Measurements from ENCODE around the gene RNF212B.

RNF212B gene

GRCh38 chr14:23245282-23245681 lies 7.5 kb downstream of the RNF212B start:
- no peak for TF ChIP-seq ZNF394 (tag by site-specific recombination; IDR thresholded peaks at IDR 0.05; ENCODE audit: borderline replicate concordance)
- no peak for TF ChIP-seq ZNF580 (tag by site-specific recombination; IDR thresholded peaks at IDR 0.05)
- TF ChIP-seq GFI1B (tag by site-specific recombination; IDR thresholded peaks at IDR 0.05), result no peak
- TF ChIP-seq ZNF514 (tag by site-specific recombination; IDR thresholded peaks at IDR 0.05), result no peak
- TF ChIP-seq ZNF610 (tag by site-specific recombination; IDR thresholded peaks at IDR 0.05; ENCODE audit: borderline replicate concordance), result no peak
- no peak for TF ChIP-seq GLIS1 (tag by site-specific recombination; IDR thresholded peaks at IDR 0.05)
- Histone ChIP-seq H3K4me3 (ENCODE audit: low read depth, low read length) (no peak overlapping the region), H3K9me3 (ENCODE audit: control insufficient read depth, insufficient read depth, low read depth, low read length) (no peaks in the 10 kb centered on the region), H3K4me1 (ENCODE audit: control insufficient read depth, insufficient read depth, low read length) (no peaks in the 10 kb centered on the region), H3K36me3 (ENCODE audit: control insufficient read depth in 2 of 2, insufficient read depth in 1 of 2, low read length in 2 of 2) (no peaks in the 10 kb centered on the region), H3K27ac (ENCODE audit: extremely low read depth, low read depth, low read length) (no peak overlapping the region)
- CTCF ChIA-PET, result interaction anchor here (1.0 kb wide), 1 partner anchor 124 kb away, joined by 3 read pairs; no protein-coding TSS in a partner anchor
- POLR2A ChIA-PET, result no interaction called here

- ChIA-PET POLR2A (no interaction called here), CTCF (interaction anchor here (0.7 to 1.1 kb wide), 3 partner anchors 50 to 72 kb away, joined by 3 to 4 read pairs (median 4); no protein-coding TSS in a partner anchor)
- Histone ChIP-seq H3K4me3 (ENCODE audit: low read depth, low read length) (no peak overlapping the region), H3K9me3 (ENCODE audit: control insufficient read depth, insufficient read depth, low read depth, low read length) (no peaks in the 10 kb centered on the region), H3K36me3 (ENCODE audit: control insufficient read depth in 2 of 2, insufficient read depth in 1 of 2, low read length in 2 of 2) (no peaks in the 10 kb centered on the region), H3K4me1 (ENCODE audit: control insufficient read depth, insufficient read depth, low read length) (no peaks in the 10 kb centered on the region), H3K27ac (ENCODE audit: extremely low read depth, low read depth, low read length) (no peak overlapping the region)
- TF ChIP-seq ZNF274 (IDR thresholded peaks at IDR 0.05; ENCODE audit: low read length), result no peak
- no peak for TF ChIP-seq ZNF274 (tag by site-specific recombination; IDR thresholded peaks at IDR 0.05; ENCODE audit: borderline replicate concordance)
- TF ChIP-seq MYNN (tag by site-specific recombination; IDR thresholded peaks at IDR 0.05; ENCODE audit: borderline replicate concordance), result no peak
- TF ChIP-seq ZNF610 (tag by site-specific recombination; IDR thresholded peaks at IDR 0.05; ENCODE audit: borderline replicate concordance), result no peak
- peak; percentile 49 for TF ChIP-seq GLIS1 (tag by site-specific recombination; IDR thresholded peaks at IDR 0.05)
- TF ChIP-seq ZNF776 (tag by site-specific recombination; IDR thresholded peaks at IDR 0.05; ENCODE audit: borderline replicate concordance), result no peak
These were observed 10.9 kb downstream of the RNF212B start for GRCh38 chr14:23248601-23249000.

- Histone ChIP-seq H3K27ac (ENCODE audit: extremely low read depth, low read depth, low read length) (no peak overlapping the region), H3K4me3 (ENCODE audit: low read depth, low read length) (no peak overlapping the region), H3K4me1 (ENCODE audit: control insufficient read depth, insufficient read depth, low read length) (no peaks in the 10 kb centered on the region), H3K36me3 (ENCODE audit: control insufficient read depth in 2 of 2, insufficient read depth in 1 of 2, low read length in 2 of 2) (no peaks in the 10 kb centered on the region), H3K9me3 (ENCODE audit: control insufficient read depth, insufficient read depth, low read depth, low read length) (no peaks in the 10 kb centered on the region)
- ChIA-PET CTCF (interaction anchor here (0.6 to 1.1 kb wide), 2 partner anchors 49 to 179 kb away, joined by 4 to 5 read pairs; no protein-coding TSS in a partner anchor), POLR2A (no interaction called here)
- TF ChIP-seq ZNF311 (tag by site-specific recombination; IDR thresholded peaks at IDR 0.05; ENCODE audit: borderline replicate concordance) (no peak), SP3 (tag by site-specific recombination; IDR thresholded peaks at IDR 0.05) (no peak), ZNF645 (tag by site-specific recombination; IDR thresholded peaks at IDR 0.05) (no peak), INSM2 (tag by site-specific recombination; IDR thresholded peaks at IDR 0.05) (no peak), ZNF184 (tag by site-specific recombination; IDR thresholded peaks at IDR 0.05) (no peak), ZNF366 (tag by site-specific recombination; conservative IDR thresholded peaks at IDR 0.05) (no peak), ZNF518A (tag by site-specific recombination; conservative IDR thresholded peaks at IDR 0.05; ENCODE audit: low read depth) (no peak), ZNF350 (tag by site-specific recombination; IDR thresholded peaks at IDR 0.05) (no peak)
These were observed 12.1 kb downstream of the RNF212B start for GRCh38 chr14:23249824-23250223.

All from HEK293 (cell line).